Cerebellar cortex (tissue), 1 donor: ENCODE measurements around the gene KLHL15.
"Not testable (repeated sequence)": the region's sequence is repeated elsewhere in the genome, so short reads cannot be mapped to it uniquely, and the experiment has no call there.

ENCODE experiments used
- DNase-seq: peaks from one replicate; pipeline ENCODE4 v3.0.0-alpha.2; 2015; ENCODE audit warnings: low spot score

KLHL15 gene

GRCh38 chrX:24018809-24019208 is 8.2 kb downstream of the KLHL15 start:
- DNase-seq: no peak

DNA sequence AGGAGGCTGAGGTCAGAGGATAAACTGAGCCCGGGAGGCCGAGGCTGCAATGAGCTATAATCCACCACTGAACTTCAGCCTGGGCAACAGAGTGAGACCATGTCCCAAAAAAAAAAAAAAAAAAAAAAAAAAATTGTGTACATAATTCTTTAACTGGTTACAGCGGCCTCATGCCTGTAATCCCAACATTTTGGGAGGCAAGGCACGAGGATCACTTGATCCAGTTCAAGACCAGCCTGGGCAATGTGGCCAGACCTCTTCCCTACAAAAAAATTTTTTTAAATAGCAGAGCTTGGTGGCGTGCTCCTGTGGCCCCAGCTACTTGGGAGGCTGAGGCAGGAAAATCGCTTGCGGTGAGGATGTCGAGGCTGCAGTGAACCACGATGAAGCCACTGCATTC is 9.3 kb downstream of the KLHL15 start:
- DNase-seq: no peak

GRCh38 chrX:24014388-24015018 is 12.5 kb downstream of the KLHL15 start:
- no peak for DNase-seq

DNA sequence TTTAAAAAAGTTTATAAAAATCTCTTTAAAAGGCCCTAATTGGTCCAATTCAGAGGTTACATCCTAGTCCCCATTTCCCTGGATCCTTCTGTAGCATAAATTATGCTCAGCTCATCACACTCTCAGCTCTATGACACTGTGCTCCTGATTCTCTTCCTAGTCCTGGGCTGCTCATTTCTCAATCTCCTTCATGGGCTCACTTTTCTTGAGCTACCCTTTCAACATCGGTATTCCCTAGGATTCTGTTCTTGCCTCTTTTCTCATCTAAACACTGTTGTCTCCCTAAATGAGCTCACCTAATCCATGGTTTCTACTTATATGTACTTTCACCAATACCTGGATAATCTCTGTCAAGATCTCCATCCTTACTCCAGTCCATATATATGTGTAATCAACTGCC is 14.7 kb downstream of the KLHL15 start:
- DNase-seq: no peak

- no peak for DNase-seq
Measured at GRCh38 chrX:24005867-24006266, 21.1 kb downstream of the KLHL15 start.

GRCh38 chrX:24005028-24005427 is 22.0 kb downstream of the KLHL15 start:
- DNase-seq: no peak

DNA sequence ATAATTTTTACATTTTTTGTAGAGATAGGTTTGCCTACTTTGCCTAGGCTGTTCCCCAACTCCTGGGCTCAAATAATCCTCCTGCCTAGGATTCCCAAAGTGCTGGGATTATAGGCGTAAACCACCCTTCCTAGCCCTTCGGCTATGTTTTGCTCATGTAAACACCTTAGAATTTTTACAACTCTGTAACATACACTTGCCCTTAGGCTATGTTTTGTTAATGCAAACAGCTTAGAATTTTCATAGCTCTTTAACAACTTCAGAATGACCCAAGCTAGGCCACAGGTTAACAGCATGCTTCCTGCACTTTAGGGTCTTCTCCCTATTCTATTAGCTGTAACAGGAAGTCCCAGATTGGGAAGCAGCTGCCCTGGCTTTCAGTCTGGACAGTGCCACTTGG is 24.2 kb downstream of the KLHL15 start:
- no peak for DNase-seq

- DNase-seq: no peak
Measured at GRCh38 chrX:24002167-24002566, 24.8 kb downstream of the KLHL15 start.

- DNase-seq: no peak
Measured at GRCh38 chrX:23999671-24000070, 27.3 kb downstream of the KLHL15 start.

- DNase-seq: no peak
Measured at GRCh38 chrX:23993012-23993633, 33.9 kb downstream of the KLHL15 start.

GRCh38 chrX:23992431-23992830 is 34.6 kb downstream of the KLHL15 start:
- no peak for DNase-seq

DNA sequence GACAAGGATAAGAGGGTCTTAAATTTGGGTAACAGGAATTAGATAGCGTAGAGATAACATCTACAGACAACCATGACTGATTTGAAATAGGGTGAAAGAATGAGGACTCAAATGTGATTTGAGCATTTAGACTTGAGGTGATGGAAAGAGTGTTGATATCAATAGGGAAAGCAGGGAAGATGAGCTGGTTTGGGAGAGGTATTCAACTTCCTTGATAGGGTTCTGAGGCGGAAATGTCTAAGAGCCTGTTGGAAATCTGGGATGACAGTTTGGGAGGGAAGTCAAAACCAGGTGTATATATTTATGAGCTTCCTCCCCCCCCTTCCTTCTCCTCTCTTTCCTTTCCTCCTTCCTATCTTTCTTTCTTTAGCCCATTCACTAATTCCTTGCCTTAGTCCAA is 36.5 kb downstream of the KLHL15 start:
- DNase-seq: no peak

DNA sequence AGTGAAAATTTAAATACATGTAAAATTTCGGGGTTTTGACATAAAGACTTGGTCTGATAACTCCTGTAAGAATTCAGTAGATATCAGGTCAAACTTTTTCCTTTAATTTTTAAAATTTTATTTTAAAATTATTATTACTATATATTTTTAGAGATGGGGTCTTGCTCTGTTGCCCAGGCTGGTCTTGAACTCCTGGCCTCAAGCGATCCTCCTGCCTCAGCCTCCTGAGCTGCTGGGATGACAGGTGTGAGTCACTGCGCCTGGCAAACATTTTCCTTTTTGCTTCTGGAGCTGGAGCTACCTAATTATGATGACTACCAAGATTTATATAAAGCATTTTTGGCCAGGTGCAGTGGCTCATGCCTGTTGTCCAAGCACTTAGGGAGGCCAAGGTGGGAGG is 37.3 kb downstream of the KLHL15 start:
- no peak for DNase-seq

GRCh38 chrX:23982891-23983290 is 44.1 kb downstream of the KLHL15 start:
- DNase-seq: no peak

- DNase-seq: no peak
Measured at GRCh38 chrX:23981711-23982110, 45.3 kb downstream of the KLHL15 start.

DNA sequence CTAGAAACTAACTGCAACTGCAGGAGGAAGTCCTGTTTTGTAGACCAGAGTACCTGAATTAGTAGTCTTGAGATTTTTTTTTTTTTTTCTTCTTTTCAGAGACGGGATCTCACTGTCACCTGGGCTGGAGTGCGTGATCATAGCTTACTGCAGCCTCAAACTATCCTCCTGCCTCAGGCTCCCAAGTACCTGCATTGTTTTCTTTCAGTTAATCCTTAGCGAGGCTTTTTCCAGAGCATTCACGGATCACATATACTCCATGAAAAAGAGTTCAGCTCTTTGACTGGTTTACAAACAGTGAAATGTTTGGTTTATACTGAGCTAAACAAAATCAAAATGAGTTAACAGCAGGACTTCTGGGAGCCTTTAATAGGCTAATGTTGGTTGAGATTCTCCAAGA is 45.8 kb downstream of the KLHL15 start:
- no peak for DNase-seq

DNA sequence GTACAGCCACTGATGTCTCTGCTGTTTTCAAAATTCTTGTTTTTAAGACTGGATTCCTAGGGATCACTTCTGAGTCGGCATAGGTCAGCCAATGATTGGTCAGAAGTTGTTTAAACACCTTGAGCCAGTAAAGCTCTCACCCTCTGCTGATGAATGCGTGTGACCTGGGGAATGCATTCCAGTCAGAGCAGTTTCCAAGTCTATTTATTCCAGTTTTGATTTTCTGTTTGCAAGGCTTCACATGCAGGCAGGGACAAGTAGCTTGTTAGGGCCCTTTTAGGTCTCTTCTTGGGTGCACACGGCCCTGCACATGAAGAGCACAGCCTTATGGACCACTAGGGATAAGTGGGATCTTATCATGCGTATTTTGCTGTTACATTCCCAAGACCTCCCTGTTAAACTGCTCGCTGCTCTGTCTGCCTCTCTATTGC is 47.0 kb downstream of the KLHL15 start:
- DNase-seq: peak; percentile 30

GRCh38 chrX:23978491-23978890 is 48.5 kb downstream of the KLHL15 start:
- DNase-seq: no peak

GRCh38 chrX:23965630-23966029 is 61.4 kb downstream of the KLHL15 start:
- not testable (repeated sequence) for DNase-seq

DNA sequence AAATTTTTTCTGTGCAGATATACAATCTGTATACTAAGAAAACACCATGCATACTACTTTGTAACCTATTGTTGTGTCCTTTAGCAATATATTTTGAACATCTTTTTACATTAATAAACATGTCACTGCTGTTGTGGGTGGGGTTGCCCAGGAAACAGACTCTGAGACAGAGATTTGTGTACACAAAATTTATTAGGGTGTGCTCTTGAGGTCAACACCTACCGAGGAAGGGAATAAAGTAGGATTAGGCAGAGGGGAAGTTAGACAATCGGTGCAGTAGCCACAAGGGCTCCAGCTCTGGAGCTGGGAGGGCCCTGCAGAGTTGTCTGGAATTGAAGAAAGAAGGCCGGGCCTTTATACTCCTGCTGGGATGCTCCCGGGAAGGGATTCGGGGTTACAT is 62.8 kb downstream of the KLHL15 start:
- no peak for DNase-seq

GRCh38 chrX:23959781-23960180 is 67.2 kb downstream of the KLHL15 start:
- DNase-seq: no peak

DNA sequence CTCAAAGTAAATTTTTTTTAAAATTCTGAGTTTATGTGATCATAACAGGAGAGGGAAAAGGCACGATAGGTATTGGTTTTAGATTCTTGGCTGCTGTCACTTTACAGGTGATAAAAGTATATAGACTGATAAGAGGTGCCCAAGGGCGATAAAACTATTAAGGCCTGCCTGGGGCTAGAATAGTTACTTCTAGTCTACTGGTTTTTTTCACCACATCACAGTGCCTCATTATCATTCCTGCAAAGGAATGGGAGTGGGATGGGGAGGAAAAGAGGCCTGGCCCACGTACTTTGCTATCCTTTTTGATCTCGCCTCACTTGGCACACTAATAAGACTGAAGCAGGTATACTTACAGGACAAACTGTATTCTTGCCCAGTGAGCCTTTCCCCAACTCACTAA is 72.6 kb downstream of the KLHL15 start:
- DNase-seq: no peak

- no peak for DNase-seq
Measured at GRCh38 chrX:23953908-23954269, 73.1 kb downstream of the KLHL15 start.
